HL-60 (cell line): Measurements from ENCODE around the gene ATP1A1.

Experiments used
- GABPA ChIP-seq: IDR thresholded peaks from 2 replicates; pipeline ENCODE4 v1.6.1; 2012; ENCODE audit warnings: low read depth
- POLR2AphosphoS5 ChIP-seq: IDR thresholded peaks from 2 replicates; pipeline ENCODE4 v1.6.1; 2012; ENCODE audit warnings: low read depth
- SPI1 ChIP-seq: IDR thresholded peaks from 2 replicates; pipeline ENCODE4 v1.6.1; 2012; ENCODE audit warnings: low read depth, mild to moderate bottlenecking, borderline replicate concordance
- TF ChIP-seq, protein P1 (sequence below): IDR thresholded peaks from one replicate; pipeline ENCODE4 v1.5.1; 2011; ENCODE audit warnings: low read length, control low read depth, inconsistent platforms; ENCODE audit not compliant: insufficient read depth
- TF ChIP-seq, protein P2 (sequence below): IDR thresholded peaks from 2 replicates; pipeline ENCODE4 v1.6.1; 2012; ENCODE audit warnings: low read depth; ENCODE audit not compliant: insufficient replicate concordance

- TF ChIP-seq, protein P1, sequence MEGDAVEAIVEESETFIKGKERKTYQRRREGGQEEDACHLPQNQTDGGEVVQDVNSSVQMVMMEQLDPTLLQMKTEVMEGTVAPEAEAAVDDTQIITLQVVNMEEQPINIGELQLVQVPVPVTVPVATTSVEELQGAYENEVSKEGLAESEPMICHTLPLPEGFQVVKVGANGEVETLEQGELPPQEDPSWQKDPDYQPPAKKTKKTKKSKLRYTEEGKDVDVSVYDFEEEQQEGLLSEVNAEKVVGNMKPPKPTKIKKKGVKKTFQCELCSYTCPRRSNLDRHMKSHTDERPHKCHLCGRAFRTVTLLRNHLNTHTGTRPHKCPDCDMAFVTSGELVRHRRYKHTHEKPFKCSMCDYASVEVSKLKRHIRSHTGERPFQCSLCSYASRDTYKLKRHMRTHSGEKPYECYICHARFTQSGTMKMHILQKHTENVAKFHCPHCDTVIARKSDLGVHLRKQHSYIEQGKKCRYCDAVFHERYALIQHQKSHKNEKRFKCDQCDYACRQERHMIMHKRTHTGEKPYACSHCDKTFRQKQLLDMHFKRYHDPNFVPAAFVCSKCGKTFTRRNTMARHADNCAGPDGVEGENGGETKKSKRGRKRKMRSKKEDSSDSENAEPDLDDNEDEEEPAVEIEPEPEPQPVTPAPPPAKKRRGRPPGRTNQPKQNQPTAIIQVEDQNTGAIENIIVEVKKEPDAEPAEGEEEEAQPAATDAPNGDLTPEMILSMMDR = no peak
- TF ChIP-seq SPI1 = no peak
- TF ChIP-seq, protein P2, sequence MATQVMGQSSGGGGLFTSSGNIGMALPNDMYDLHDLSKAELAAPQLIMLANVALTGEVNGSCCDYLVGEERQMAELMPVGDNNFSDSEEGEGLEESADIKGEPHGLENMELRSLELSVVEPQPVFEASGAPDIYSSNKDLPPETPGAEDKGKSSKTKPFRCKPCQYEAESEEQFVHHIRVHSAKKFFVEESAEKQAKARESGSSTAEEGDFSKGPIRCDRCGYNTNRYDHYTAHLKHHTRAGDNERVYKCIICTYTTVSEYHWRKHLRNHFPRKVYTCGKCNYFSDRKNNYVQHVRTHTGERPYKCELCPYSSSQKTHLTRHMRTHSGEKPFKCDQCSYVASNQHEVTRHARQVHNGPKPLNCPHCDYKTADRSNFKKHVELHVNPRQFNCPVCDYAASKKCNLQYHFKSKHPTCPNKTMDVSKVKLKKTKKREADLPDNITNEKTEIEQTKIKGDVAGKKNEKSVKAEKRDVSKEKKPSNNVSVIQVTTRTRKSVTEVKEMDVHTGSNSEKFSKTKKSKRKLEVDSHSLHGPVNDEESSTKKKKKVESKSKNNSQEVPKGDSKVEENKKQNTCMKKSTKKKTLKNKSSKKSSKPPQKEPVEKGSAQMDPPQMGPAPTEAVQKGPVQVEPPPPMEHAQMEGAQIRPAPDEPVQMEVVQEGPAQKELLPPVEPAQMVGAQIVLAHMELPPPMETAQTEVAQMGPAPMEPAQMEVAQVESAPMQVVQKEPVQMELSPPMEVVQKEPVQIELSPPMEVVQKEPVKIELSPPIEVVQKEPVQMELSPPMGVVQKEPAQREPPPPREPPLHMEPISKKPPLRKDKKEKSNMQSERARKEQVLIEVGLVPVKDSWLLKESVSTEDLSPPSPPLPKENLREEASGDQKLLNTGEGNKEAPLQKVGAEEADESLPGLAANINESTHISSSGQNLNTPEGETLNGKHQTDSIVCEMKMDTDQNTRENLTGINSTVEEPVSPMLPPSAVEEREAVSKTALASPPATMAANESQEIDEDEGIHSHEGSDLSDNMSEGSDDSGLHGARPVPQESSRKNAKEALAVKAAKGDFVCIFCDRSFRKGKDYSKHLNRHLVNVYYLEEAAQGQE = no peak
- TF ChIP-seq GABPA = no peak
- TF ChIP-seq POLR2AphosphoS5 = no peak
These were observed 72.5 kb downstream of the ATP1A1 start for GRCh38 chr1:116445534-116445933.
